Measurements from ENCODE around the gene NOXO1.

DNA sequence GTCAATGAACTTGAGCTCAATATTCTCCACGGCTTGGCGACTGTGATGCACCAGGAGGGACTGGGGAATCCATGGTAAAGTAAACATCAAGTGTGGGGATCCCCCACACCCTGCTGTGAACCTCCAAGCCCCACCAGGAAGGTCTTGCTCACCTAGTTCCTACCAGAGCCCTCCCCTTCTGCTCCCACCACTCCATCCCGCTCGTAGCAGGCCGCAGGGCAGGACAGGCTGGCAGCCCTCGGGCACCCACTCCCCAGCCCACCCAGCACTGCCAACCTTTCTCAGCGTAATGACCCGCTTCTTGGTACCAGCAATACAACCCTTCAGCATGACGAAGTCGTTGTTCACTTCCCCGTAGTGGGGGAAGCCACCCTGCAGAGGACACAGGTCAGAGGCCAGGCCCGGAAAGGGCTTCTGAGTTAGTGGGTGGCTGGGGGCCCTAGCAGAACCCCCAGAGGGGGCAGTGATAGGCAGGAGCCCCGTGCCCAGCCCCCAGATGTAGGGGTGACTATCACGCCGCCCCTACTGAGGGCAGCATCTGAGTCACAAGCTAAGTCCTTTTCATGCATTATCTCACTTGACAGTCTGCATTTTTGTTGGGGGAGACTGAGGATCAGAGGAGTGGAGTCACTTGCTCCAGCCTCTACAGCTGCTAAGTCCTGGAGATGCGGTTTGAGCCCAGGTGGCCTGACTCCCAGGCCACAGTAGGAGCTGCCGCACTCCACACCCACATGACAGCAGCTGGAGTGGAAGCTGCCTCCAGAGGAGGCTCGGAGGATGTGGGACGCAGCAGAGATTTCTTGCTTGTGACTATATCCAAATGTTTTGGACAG lies 35.5 kb downstream of the NOXO1 start:
- TF ChIP-seq YY1 (IDR thresholded peaks at IDR 0.05; ENCODE audit: insufficient read depth, insufficient read length): no peak
- TF ChIP-seq ZNF274 (IDR thresholded peaks at IDR 0.05; ENCODE audit: low read depth, low read length): no peak

Measured in NT2/D1 (cell line).